Transverse colon (tissue), 3 donors: Measurements from ENCODE around the gene DEFB108B.
"Not testable (repeated sequence)": the region's sequence is repeated elsewhere in the genome, so short reads cannot be mapped to it uniquely, and the experiment has no call there.

Source experiments
- EP300 ChIP-seq: sonication (generic); formaldehyde crosslinking; IDR thresholded peaks from one replicate; pipeline ENCODE4 v1.6.1; 2017; ENCODE audit warnings: antibody characterized with exemption, low read depth
- TF ChIP-seq, protein P1 (sequence below), 5 experiments: fragments of 200-600 bp in 3 of 5; fragments of 450-650 bp in 2 of 5; sonication (generic) in 3 of 5; IDR thresholded peaks; 1 replicate in 2 of 5; 2 replicates in 3 of 5; pipeline ENCODE4 v1.5.1; 2016 to 2017; ENCODE audit warnings: antibody characterized with exemption in 5 of 5, inconsistent platforms in 3 of 5, mild to moderate bottlenecking in 2 of 5, moderate library complexity in 1 of 5

DNA sequence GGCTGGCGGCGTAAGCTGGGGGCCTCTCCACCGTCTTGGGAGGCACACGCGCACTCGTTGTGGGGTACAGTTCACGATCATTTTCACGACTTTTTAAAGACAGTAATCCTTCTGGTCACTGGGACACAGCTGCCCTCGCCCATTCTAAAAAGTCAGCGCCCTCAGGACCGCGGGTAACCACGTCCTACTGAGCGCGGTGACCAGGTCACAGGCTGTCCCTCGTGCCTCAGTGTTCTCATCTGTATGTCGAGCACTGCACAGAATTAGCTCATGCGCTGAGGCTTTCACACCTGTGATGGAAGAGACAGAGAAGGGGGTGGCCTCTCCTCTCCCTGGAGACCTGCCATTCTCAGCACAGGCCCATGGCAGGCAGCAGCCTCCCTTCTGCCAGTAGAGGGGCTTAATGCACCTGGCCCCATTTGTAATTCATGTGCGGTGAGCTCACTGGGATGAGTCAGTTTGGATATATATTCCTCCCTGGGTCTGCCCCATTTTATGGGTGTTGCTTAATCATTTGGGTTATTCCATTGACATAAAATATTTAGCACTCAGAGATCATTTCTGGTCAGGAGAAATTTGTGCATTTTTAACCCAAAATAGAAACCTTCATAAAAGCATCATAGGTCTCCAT is 45.1 kb upstream of the DEFB108B start:
- not testable (repeated sequence) for TF ChIP-seq EP300
- TF ChIP-seq, protein P1, sequence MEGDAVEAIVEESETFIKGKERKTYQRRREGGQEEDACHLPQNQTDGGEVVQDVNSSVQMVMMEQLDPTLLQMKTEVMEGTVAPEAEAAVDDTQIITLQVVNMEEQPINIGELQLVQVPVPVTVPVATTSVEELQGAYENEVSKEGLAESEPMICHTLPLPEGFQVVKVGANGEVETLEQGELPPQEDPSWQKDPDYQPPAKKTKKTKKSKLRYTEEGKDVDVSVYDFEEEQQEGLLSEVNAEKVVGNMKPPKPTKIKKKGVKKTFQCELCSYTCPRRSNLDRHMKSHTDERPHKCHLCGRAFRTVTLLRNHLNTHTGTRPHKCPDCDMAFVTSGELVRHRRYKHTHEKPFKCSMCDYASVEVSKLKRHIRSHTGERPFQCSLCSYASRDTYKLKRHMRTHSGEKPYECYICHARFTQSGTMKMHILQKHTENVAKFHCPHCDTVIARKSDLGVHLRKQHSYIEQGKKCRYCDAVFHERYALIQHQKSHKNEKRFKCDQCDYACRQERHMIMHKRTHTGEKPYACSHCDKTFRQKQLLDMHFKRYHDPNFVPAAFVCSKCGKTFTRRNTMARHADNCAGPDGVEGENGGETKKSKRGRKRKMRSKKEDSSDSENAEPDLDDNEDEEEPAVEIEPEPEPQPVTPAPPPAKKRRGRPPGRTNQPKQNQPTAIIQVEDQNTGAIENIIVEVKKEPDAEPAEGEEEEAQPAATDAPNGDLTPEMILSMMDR (IDR thresholded peaks at IDR 0.05): not testable (repeated sequence)
